Erythroblast (primary cell): Measurements from ENCODE around the gene SVBP.

Experiments
- GATA1 ChIP-seq: IDR thresholded peaks from 2 replicates; pipeline ENCODE4 v1.6.1; 2011; ENCODE audit warnings: low read depth, mild to moderate bottlenecking, control low read depth, low read length, moderate library complexity
- POLR2A ChIP-seq: IDR thresholded peaks from 2 replicates; pipeline ENCODE4 v1.6.1; 2011; ENCODE audit warnings: mild to moderate bottlenecking, low read length

- TF ChIP-seq POLR2A (no peak), GATA1 (no peak)
These were observed 31.8 kb upstream of the SVBP start for GRCh38 chr1:42848823-42849537.
